Tibial nerve (tissue), 4 donors: ENCODE results near the gene CORIN. TPM values are rescaled to one million over a fixed set of nuclear protein-coding genes. Genes with fewer than 3 reads are reported as not detected.
A peak's percentile ranks its signal among the peaks of the same experiment; 100 is the strongest.

Experiments used
- DNase-seq, 2 donors: peaks; one replicate each; pipeline ENCODE4 v3.0.0-alpha.2; 2019; ENCODE audit warnings: low spot score in 2 of 2
- H3K27ac ChIP-seq, 4 donors: fragments of 200-600 bp; sonication (generic) in 3 of 4; one replicate each; pipeline ENCODE4 v1.5.1; 2017 to 2019; ENCODE audit warnings: mild to moderate bottlenecking in 1 of 4
- H3K27me3 ChIP-seq, 2 donors: fragments of 200-600 bp; sonication (generic) in 1 of 2; one replicate each; pipeline versions ENCODE4 v1.5.1 to v1.6.0; 2017 to 2019
- H3K36me3 ChIP-seq, 3 donors: fragments of 200-600 bp; sonication (generic); one replicate each; pipeline ENCODE4 v1.5.1; 2018 to 2019
- H3K4me1 ChIP-seq, 4 donors: fragments of 200-600 bp; sonication (generic) in 3 of 4; one replicate each; pipeline ENCODE4 v1.5.1; 2017 to 2019
- H3K4me3 ChIP-seq, 4 donors: fragments of 200-600 bp; sonication (generic) in 3 of 4; one replicate each; pipeline ENCODE4 v1.5.1; 2017 to 2019; ENCODE audit warnings: mild to moderate bottlenecking in 1 of 4, moderate library complexity in 1 of 4
- H3K9me3 ChIP-seq, 4 donors: fragments of 200-600 bp; sonication (generic) in 3 of 4; one replicate each; pipeline ENCODE4 v1.5.1; 2017 to 2019
- EP300 ChIP-seq, 2 donors: sonication (generic); formaldehyde crosslinking; IDR thresholded peaks; one replicate each; pipeline ENCODE4 v1.6.1; 2017; ENCODE audit warnings: antibody characterized with exemption in 2 of 2, mild to moderate bottlenecking in 1 of 2
- POLR2A ChIP-seq, 2 donors: fragments of 450-650 bp; IDR thresholded peaks; one replicate each; pipeline ENCODE4 v1.6.1; 2017; ENCODE audit warnings: antibody characterized with exemption in 2 of 2, mild to moderate bottlenecking in 2 of 2, moderate library complexity in 2 of 2
- WGBS, 2 donors: methylation state at CpG; one replicate each; pipeline ENCODE4 v1.1.5; 2018; 5-methylcytosine and 5-hydroxymethylcytosine counted together
- total RNA-seq, 4 donors: library from RNA; depleted of rRNA; stranded (reverse); fragments of >200 nt; gene quantifications; one replicate each; pipeline ENCODE4 v1.1.0, GENCODE V29; 2016
- TF ChIP-seq, protein P1 (sequence below), 5 experiments: fragments of 200-600 bp in 3 of 5; fragments of 450-650 bp in 2 of 5; sonication (generic) in 3 of 5; IDR thresholded peaks; one replicate each; pipeline ENCODE4 v1.5.1; 2016 to 2019; ENCODE audit warnings: antibody characterized with exemption in 5 of 5, mild to moderate bottlenecking in 3 of 5, moderate library complexity in 2 of 5

CORIN gene
- total RNA-seq, 4 donors from 2014 or later = 0.22 to 0.42 TPM; not detected in 2

DNA sequence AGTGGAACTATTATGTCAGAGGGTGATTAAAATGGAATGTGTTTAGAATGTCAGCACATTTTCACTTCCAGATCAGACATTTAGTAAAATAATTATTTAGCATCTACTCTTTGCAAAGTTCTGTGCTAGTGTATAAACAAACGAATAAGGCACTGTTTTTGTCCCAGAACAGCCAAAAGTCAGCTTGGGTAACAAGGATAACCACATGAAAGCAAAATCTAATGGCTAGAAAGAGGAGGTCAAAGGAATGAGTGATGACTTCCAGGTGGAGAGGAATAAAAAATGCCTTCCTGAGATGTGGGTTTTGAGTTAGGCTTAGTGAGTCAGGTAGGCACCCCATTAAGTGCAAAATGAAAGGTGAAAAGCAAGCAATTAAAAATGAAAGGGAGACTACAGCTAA, 240.2 kb downstream of the CORIN start:
- no peaks in the 10 kb centered on the region for H3K4me1 ChIP-seq
- H3K9me3 ChIP-seq = peaks cover 0 to 4% (median 0%) of the 10 kb centered on the region in 4 donors
- TF ChIP-seq, protein P1, sequence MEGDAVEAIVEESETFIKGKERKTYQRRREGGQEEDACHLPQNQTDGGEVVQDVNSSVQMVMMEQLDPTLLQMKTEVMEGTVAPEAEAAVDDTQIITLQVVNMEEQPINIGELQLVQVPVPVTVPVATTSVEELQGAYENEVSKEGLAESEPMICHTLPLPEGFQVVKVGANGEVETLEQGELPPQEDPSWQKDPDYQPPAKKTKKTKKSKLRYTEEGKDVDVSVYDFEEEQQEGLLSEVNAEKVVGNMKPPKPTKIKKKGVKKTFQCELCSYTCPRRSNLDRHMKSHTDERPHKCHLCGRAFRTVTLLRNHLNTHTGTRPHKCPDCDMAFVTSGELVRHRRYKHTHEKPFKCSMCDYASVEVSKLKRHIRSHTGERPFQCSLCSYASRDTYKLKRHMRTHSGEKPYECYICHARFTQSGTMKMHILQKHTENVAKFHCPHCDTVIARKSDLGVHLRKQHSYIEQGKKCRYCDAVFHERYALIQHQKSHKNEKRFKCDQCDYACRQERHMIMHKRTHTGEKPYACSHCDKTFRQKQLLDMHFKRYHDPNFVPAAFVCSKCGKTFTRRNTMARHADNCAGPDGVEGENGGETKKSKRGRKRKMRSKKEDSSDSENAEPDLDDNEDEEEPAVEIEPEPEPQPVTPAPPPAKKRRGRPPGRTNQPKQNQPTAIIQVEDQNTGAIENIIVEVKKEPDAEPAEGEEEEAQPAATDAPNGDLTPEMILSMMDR (IDR thresholded peaks at IDR 0.05) = no peak
- TF ChIP-seq EP300 (IDR thresholded peaks at IDR 0.05) = no peak
- TF ChIP-seq POLR2A (IDR thresholded peaks at IDR 0.05) = no peak
- no peak for DNase-seq
- WGBS, 2 donors = 58 to 62% methylated on average over 1 of the region's 1 CpG
- no peak overlapping the region for H3K27ac ChIP-seq
- H3K4me3 ChIP-seq = no peak overlapping the region
- H3K36me3 ChIP-seq = peaks cover 0 to 19% (median 0%) of the 10 kb centered on the region in 3 donors
- no peaks in the 10 kb centered on the region for H3K27me3 ChIP-seq

DNA sequence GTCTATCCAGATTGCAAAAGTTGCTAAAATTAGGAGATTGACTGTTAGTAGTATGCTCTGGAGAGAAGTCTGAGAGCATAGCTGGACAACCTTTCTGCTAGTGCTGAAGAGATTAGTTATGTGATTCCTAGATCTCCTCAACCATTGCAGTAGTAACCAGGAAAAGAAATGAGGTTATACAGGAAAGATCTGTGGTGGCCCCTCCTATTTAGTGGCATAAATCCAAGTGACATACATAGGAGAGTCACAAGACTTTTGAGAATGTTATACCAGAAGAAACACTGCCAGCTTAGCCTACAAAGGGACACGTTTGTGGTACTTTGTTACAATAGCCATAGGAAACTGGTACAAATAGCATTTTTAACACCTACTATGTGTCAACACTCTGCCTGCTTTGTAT, 247.5 kb downstream of the CORIN start:
- Histone ChIP-seq H3K4me3 (no peak overlapping the region), H3K27ac (no peak overlapping the region), H3K4me1 (no peaks in the 10 kb centered on the region), H3K36me3 (peaks cover 0 to 70% (median 15%) of the 10 kb centered on the region in 3 donors), H3K9me3 (peaks cover 0 to 20% (median 3%) of the 10 kb centered on the region in 4 donors), H3K27me3 (no peaks in the 10 kb centered on the region)
- no peak for TF ChIP-seq EP300 (IDR thresholded peaks at IDR 0.05)
- TF ChIP-seq, protein P1 (IDR thresholded peaks at IDR 0.05) = no peak
- DNase-seq = no peak
- WGBS, 2 donors = 87 to 88% methylated on average over 1 of the region's 1 CpG

DNA sequence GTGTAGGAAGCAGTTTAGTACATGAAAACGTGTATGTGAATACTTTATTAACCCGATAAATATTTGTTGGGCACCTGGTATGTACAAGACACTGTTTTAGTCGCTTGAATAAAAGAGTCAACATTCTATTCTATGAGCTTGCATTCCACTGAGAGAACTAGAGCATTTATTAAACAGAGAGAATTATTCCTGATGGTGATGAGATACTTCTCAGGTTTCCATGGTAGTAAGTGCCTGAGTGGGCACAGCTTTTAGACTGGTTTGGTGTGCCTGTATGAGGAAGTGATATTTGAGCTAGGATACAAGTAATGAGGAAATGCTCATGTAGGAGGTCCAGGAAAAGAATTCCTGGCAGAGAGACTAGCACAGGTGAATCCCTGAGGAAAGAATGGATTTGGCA, 258.6 kb downstream of the CORIN start:
- Histone ChIP-seq H3K9me3 (no peaks in the 10 kb centered on the region), H3K4me3 (no peak overlapping the region), H3K27ac (peak overlapping the region in 3 of 4 donors; percentile 27 to 90 (median 87)), H3K36me3 (peaks cover 0 to 79% (median 9%) of the 10 kb centered on the region in 3 donors), H3K27me3 (no peaks in the 10 kb centered on the region), H3K4me1 (peaks cover 0 to 7% (median 1%) of the 10 kb centered on the region in 4 donors)
- TF ChIP-seq, protein P1 (IDR thresholded peaks at IDR 0.05) = no peak
- TF ChIP-seq POLR2A (IDR thresholded peaks at IDR 0.05) (no peak), EP300 (IDR thresholded peaks at IDR 0.05) (no peak)
- DNase-seq = no peak
- 86 to 91% methylated on average over 3 of the region's 3 CpGs for whole genome bisulfite sequencing, 2 donors

DNA sequence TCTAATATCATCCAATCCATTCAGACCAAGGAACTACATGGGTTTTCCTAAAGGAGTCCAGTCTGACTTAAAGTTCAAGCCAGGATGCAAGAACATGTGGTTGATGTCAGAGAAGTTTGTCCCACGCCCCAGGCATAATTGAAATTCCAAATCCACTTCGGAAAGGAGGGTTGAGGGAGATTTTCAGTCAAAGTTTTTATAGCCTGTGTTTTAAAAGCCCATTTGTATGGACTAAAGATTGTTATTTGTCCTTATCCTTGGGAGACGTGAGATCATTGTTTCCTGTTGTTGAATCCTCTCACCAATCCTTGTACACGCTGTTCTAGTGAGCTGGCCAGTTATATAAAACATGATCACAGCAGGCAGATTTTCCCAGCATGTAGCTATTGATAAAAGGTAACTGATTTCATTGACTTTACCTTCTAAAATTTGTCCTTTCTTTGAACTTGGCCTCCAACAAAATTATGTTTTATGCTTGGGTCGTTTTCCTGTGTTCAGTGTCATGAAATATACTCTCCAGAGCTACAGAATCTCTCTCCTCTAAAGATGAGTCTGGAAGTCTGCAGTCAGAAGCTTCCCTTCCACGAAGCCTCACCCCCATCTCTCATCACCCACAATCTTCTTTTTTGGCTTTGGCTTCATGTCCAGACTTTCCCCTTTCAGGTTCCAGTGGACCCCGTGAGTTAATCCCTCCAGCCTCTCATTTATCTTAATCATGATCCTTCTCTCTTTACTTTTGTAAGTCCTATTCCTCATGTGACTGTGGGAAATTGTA, 259.9 kb downstream of the CORIN start:
- Histone ChIP-seq H3K4me1 (peaks cover 0 to 7% (median 1%) of the 10 kb centered on the region in 4 donors), H3K27ac (peak overlapping the region; percentile 27 to 90 (median 65)), H3K4me3 (no peak overlapping the region), H3K9me3 (no peaks in the 10 kb centered on the region), H3K36me3 (peaks cover 0 to 78% (median 8%) of the 10 kb centered on the region in 3 donors), H3K27me3 (no peaks in the 10 kb centered on the region)
- DNase-seq = peak in 1 of 2 donors; percentile 23
- TF ChIP-seq, protein P1 (IDR thresholded peaks at IDR 0.05) = no peak
- peak; percentile 75 to 93 for TF ChIP-seq EP300 (IDR thresholded peaks at IDR 0.05)
- 47 to 53% methylated on average over 7 of the region's 7 CpGs for WGBS, 2 donors

DNA sequence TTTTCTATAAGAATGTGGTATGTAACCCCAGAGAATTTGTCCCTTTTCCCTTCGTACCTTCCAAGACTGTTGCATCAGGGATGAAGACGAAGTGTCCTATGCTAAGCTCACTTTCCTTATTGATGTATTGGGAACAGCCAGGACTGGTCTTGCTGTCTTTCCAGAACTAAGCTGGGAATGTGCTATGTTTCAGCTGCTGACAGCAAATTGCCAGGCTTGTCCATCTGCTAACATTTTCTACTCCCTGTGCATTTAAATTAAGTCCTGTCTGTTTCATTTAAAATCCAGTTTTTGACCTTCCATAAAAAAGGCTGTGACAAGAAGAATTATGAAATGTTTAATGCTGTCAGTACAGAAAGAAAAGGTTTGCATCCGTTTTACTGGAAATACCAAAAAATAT, 264.9 kb downstream of the CORIN start:
- Histone ChIP-seq H3K27ac (no peak overlapping the region), H3K4me3 (no peak overlapping the region), H3K9me3 (no peaks in the 10 kb centered on the region), H3K4me1 (peaks cover 0 to 2% (median 0%) of the 10 kb centered on the region in 4 donors), H3K36me3 (peaks cover 0 to 76% (median 5%) of the 10 kb centered on the region in 3 donors), H3K27me3 (no peaks in the 10 kb centered on the region)
- DNase-seq = no peak
- 83 to 96% methylated on average over 3 of the region's 3 CpGs for WGBS, 2 donors
- no peak for TF ChIP-seq EP300 (IDR thresholded peaks at IDR 0.05)
- no peak for TF ChIP-seq POLR2A (IDR thresholded peaks at IDR 0.05)
- TF ChIP-seq, protein P1 (IDR thresholded peaks at IDR 0.05) = no peak
